EH (cell line): ENCODE results near the gene PIANP.
"Not testable (repeated sequence)": the region's sequence is repeated elsewhere in the genome, so short reads cannot be mapped to it uniquely, and the experiment has no call there.

Source experiments
- DNase-seq: peaks from one replicate; pipeline ENCODE4 v3.0.0-alpha.2; 2015; ENCODE audit warnings: low read depth

The PIANP gene

DNA sequence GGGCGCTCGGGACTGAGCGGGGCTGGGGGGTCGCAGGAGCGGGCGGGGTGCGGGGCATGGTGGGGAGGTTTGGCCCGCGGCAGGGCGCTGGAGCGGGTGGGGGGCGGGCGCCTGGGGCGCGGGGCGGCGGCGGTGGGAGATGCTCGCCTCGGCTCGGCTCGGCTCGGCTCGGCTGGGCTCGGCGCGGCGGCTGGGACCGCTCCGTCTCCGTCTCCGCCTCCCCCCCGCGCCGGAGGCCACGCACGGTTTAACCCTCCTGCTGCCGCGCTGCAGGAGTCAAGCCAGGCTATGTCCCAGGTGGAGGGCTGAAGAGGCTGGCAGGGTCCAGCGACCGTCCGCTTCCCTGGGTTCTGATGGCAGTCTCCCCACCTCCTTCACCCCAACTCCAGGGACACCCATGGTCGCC is at the start of gene PIANP:
Gene PIANP, minus strand, starts transcription at position 170 of the 406 bp plus-strand sequence. CDS start 2,754 bp downstream, outside the sequence.
- peak; percentile 50 for DNase-seq

DNA sequence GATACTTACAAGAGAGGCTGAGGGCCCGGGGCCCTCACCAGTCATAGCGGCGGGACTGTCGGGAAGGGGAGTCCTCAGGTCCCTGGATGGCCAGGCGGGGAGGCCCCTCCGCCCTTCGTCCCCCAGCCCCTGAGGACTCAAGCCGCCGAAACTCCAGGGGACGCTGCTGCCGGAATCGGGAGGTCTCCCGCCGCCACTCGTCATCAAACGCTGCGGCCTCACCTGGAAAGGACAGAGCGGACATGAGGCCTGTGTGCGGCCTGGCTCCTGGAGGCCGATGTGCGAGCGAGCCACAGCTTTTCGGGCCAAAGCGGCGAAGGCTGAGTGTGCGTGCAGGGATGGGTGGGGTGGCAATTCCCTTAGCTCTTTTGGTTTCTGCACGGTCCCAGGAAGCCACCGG is 48.1 kb upstream of the PIANP start:
- DNase-seq = no peak

DNA sequence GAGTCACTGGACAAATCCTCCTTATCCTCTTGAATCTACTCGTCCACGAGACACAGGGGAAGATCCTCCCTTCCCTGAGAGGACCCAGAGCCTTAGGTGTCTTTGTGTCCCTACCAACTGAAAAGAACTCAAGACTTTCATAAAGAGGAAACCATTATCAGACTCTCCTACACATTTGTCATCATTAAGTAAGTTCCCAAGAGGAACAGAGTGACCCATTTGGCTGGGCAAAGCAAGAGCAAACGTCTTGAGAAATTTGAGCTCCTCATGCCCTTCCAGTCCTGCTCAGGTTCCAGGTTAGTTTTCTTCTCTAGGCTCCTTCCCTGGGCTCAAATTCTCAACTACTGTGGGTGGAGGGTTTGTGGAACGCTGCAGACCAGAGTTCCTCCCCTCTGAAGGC is 46.6 kb upstream of the PIANP start:
- no peak for DNase-seq

GRCh38 chr12:6745741-6746525 is 45.3 kb upstream of the PIANP start:
- no peak for DNase-seq

- not testable (repeated sequence) for DNase-seq
Observed at GRCh38 chr12:6743300-6743699, 42.7 kb upstream of the PIANP start.

- DNase-seq = no peak
Observed at GRCh38 chr12:6742834-6743233, 42.2 kb upstream of the PIANP start.

GRCh38 chr12:6742080-6742479 is 41.5 kb upstream of the PIANP start:
- DNase-seq = not testable (repeated sequence)

- DNase-seq = no peak
Observed at GRCh38 chr12:6736754-6737153, 36.1 kb upstream of the PIANP start.

- DNase-seq = peak; percentile 71
Observed at GRCh38 chr12:6735448-6736191, 35.0 kb upstream of the PIANP start.

- no peak for DNase-seq
Observed at GRCh38 chr12:6734506-6735387, 34.1 kb upstream of the PIANP start.

DNA sequence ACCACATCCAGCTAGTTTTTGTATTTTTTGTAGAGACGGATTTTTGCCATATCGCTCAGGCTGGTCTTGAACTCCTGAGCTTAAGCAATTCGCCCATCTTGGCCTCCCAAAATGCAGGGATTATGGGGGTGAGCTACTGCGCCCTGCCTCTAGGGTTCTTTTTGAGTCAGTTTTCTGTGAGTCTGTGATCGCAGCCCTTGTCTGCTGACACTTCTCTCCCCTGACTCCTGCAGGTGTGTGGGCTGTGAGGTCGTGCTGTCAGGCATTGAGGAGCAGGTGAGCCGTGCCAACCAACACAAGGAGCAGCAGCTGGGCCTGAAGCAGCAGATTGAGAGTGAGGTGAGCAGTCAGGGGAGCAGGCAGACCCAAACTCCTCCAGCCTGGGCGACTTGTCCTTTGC is 29.6 kb upstream of the PIANP start:
- no peak for DNase-seq

DNA sequence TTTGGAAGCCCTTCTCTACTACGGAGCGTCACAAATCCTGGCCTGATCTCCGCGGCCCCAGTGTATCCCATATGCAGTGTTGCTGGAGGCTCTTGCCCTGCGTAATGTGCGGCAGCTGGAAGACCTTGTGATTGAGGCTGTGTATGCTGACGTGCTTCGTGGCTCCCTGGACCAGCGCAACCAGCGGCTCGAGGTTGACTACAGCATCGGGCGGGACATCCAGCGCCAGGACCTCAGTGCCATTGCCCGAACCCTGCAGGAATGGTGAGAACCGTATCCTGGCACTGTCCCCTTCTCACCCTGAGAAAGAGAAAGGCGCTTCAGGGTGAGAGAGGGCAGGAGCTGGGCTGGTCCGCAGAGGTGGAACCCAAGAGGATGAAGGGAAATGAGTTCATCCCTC is 28.6 kb upstream of the PIANP start:
- no peak for DNase-seq

DNA sequence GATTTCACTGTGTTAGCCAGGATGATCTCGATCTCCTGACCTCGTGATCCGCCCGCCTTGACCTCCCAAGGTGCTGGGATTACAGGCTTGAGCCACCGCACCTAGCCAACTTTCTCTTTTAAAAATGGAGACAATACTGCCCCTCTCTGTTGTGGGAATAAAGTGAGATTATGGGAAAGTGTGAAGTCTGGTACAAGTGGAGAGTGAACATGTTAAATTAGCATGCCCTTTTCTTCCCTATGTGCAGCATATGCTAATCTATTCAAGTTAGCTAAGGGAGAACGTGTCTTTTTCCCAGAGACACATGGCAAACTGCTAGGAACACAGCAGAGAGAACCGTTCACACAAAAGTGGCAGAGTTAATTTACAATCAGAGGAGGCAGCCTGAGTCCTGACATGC is 24.7 kb upstream of the PIANP start:
- no peak for DNase-seq

DNA sequence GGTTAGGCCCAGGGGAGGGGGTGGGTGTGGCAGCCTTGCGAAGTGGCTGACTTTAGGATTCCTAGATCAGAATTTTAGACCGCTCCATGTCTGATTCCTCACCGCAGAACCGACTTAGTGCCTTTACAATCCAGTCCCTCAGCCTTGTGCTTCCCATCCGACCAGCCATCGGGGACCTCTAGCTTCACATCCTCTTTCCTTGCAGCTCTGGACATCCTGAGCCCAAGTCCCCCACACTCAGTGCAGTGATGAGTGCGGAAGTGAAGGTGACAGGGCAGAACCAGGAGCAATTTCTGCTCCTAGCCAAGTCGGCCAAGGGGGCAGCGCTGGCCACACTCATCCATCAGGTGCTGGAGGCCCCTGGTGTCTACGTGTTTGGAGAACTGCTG is 23.8 kb upstream of the PIANP start:
- DNase-seq = peak; percentile 44

DNA sequence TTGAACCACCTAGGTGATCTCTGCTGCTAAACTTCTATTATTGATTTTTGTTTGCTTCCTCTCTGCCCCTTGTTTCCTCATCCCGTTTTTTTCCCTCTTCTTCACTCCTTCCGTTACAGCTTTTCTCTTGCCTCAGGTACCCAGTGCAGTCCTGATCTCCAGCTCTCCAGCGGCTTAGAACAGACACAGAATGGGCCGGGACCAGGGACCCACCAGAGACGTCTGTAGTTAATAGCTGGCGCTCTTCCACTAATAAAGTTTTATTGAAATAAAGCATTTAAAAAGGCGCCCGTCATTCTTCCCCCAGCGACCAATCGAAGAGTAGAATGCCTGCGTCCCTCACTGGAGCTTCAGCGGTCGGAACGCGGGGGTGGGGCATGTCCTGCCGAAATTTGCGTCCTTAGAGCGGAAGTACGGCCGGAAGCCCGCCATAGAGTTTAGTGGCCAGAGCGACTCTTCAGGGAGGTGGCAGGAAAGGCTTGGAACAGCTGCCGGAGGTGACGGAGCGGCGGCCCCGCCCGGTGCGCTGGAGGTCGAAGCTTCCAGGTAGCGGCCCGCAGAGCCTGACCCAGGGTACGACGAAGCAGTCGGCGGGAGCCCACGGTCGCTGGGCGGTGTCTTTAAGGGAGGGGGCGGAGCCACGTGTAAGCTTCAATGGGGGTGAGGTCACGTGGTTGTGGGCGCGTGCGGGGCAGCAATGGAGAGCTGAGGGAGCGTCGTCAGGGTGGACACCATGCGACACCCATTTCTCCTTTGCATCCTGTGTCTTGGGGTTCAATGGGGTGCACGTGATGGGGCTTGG is 23.2 kb upstream of the PIANP start, which contains the start of gene COPS7A:
Gene COPS7A, plus strand, starts transcription at position 440 of the 802 bp plus-strand sequence. CDS start 611 bp downstream, outside the sequence.
- peak; percentile 99 for DNase-seq

- DNase-seq = no peak
Observed at GRCh38 chr12:6722863-6723262, 22.2 kb upstream of the PIANP start.

DNA sequence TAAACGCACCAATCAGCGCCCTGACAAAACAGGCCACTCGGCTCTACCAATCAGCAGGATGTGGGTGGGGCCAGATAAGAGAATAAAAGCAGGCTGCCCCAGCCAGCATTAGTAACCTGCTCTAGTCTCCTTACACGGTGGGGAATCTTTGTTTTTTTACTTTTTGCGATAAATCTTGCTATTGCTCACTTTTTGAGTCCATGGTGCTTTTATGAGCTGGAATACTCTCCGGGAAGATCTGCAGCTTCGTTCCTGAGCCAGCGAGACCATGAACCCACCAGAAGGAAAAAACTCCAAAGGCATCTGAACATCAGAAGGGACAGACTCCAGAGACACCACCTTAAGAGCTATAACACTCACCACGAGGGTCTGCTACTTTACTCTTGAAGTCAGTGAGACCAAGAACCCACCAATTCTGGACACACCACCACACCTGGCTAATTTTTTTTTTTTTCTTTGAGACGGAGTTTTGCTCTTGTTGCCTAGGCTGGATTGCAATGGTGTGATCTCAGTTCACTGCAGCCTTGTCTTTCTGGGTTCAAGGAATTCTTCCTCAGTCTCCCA is 16.3 kb upstream of the PIANP start:
- DNase-seq = no peak

DNA sequence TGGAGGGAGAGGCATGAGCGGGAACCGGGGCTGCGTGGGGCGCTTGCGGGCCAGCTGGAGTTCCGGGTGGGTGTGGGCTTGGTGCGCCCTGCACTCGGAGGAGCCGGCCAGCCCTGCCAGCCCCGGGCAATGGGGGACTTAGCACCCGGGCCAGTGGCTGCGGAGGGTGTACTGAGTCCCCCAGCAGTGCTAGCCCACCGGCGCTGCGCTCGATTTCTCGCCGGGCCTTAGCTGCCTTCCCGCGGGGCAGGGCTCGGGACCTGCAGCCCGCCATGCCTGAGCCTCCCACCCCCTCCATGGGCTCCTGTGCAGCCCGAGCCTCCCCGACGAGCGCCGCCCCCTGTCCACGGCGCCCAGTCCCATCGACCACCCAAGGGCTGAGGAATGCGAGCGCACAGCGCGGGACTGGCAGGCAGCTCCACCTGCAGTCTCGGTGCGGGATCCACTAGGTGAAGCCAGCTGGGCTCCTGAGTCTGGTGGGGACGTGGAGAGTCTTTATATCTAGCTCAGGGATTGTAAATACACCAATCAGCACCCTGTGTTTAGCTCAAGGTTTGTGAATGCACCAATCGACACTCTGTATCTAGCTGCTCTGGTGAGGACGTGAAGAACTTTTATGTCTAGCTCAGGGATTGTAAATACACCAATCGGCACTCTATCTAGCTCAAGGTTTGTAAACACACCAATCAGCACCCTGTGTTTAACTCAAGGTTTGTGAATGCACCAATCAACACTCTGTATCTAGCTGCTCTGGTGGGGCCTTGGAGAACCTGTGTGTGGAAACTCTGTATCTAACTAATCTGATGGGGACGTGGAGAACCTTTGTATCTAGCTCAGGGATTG is 15.6 kb upstream of the PIANP start:
- DNase-seq = not testable (repeated sequence)

DNA sequence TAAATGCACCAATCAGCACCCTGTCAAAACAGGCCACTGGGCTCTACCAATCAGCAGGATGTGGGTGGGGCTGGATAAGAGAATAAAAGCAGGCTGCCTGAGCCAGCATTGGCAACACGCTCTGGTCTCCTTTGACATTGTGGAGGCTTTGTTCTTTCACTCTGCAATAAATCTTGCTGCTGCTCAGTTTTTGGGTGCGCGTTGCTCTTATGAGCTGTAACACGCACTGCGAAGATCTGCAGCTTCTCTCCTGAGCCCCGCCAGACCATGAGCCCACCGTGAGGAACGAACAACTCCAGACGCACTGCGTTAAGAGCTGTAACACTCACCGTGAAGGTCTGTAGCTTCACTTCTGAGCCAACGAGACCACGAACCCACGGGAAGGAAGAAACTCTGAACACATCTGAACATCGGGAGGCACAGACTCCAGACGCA is 8.4 kb upstream of the PIANP start:
- peak; percentile 8 for DNase-seq

DNA sequence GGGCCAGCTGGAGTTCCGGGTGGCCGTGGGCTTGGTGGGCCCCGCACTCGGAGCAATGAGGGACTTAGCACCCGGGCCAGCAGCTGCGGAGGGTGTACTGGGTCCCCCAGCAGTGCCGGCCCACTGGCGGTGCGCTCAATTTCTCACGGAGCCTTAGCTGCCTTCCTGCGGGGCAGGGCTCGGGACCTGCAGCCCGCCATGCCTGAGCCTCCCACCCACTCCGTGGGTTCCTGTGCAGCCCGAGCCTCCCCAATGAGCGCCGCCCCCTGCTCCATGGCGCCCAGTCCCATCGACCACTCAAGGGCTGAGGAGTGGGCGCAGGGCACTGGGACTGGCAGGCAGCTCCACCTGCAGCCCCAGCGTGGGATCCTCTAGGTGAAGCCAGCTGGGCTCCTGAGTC is 7.7 kb upstream of the PIANP start:
- not testable (repeated sequence) for DNase-seq
